Panc1 (cell line): ENCODE measurements around the gene EMID1. TPM values are rescaled to one million over a fixed set of nuclear protein-coding genes. Genes with fewer than 3 reads are reported as not detected.

Source experiments
- ATAC-seq: fragments of 200-7000 bp; cut with Tn5 transposase; 2 replicates; pipeline ENCODE4 v1.9.1; 2020; ENCODE audit warnings: mild to moderate bottlenecking, moderate library complexity
- BruUV-seq: library from RNA; stranded (reverse); fragments of 400-500 nt; replicated peaks from 2 replicates; lab custom pipeline; 2021; lab: Mats Ljungman, UMichigan
- CTCF ChIA-PET: fragments of 300-600 bp; sonication (Branson Sonifier 250); formaldehyde crosslinking; loops from one replicate; lab custom pipeline; 2022; ENCODE audit warnings: antibody characterized with exemption; lab: Charles Lee
- POLR2A ChIA-PET: fragments of 300-600 bp; sonication (Branson Sonifier 250); formaldehyde crosslinking; loops from one replicate; lab custom pipeline; 2022; ENCODE audit warnings: antibody characterized with exemption; lab: Charles Lee
- DNase-seq: peaks from one replicate; pipeline ENCODE4 v3.0.0-alpha.2; 2010; ENCODE audit warnings: low read depth, low spot score
- H3K27ac ChIP-seq: 2 replicates; pipeline ENCODE4 v1.5.1; 2011; ENCODE audit warnings: mild to moderate bottlenecking, low read length, inconsistent platforms
- H3K27me3 ChIP-seq: fragments of 200-500 bp; sonication (Bioruptor generic); 2 replicates; pipeline ENCODE4 v1.6.0; 2014; ENCODE audit warnings: low read length, inconsistent platforms; ENCODE audit not compliant: control insufficient read depth, insufficient read depth
- H3K36me3 ChIP-seq: fragments of 200-500 bp; sonication (Bioruptor generic); 2 replicates; pipeline ENCODE4 v1.5.1; 2014; ENCODE audit warnings: inconsistent platforms, mild to moderate bottlenecking, low read length, moderate library complexity; ENCODE audit not compliant: control insufficient read depth, insufficient read depth
- H3K4me1 ChIP-seq: 2 replicates; pipeline ENCODE4 v1.5.1; 2011; ENCODE audit warnings: inconsistent platforms, mild to moderate bottlenecking, low read length, moderate library complexity; ENCODE audit not compliant: control insufficient read depth, insufficient read depth
- H3K4me3 ChIP-seq, 2 experiments: 2 replicates each; pipeline ENCODE4 v1.5.1; 2011 to 2012; ENCODE audit warnings: low read depth in 2 of 2, low read length in 2 of 2, mild to moderate bottlenecking in 2 of 2, inconsistent platforms in 1 of 2, moderate library complexity in 1 of 2
- H3K9me3 ChIP-seq: fragments of 200-500 bp; sonication (Bioruptor generic); 2 replicates; pipeline ENCODE4 v1.5.1; 2014; ENCODE audit warnings: low read depth, mild to moderate bottlenecking, inconsistent platforms, low read length, moderate library complexity; ENCODE audit not compliant: control insufficient read depth, insufficient read depth
- CTCF ChIP-seq: fragments of 450-650 bp; IDR thresholded peaks from 2 replicates; pipeline ENCODE4 v1.5.1; 2017; ENCODE audit warnings: mild to moderate bottlenecking
- POLR2AphosphoS5 ChIP-seq: IDR thresholded peaks from 2 replicates; pipeline ENCODE4 v1.6.1; 2012; ENCODE audit warnings: mild to moderate bottlenecking, low read depth, low read length, moderate library complexity
- REST ChIP-seq, 2 experiments: IDR thresholded peaks; 2 replicates each; pipeline ENCODE4 v1.6.1; 2011 to 2012; ENCODE audit warnings: low read depth in 2 of 2, control low read depth in 1 of 2, low read length in 1 of 2, mild to moderate bottlenecking in 1 of 2, moderate library complexity in 1 of 2; ENCODE audit not compliant: insufficient read depth in 1 of 2
- SIN3A ChIP-seq: IDR thresholded peaks from 2 replicates; pipeline ENCODE4 v1.6.1; 2012; ENCODE audit warnings: low read depth, mild to moderate bottlenecking, low read length, moderate library complexity, borderline replicate concordance; ENCODE audit not compliant: insufficient read depth
- TCF7L2 ChIP-seq: IDR thresholded peaks from 2 replicates; pipeline ENCODE4 v1.6.1; 2011; ENCODE audit warnings: mild to moderate bottlenecking, low read depth, low read length, inconsistent platforms
- in situ Hi-C: cut with HindIII; loops from 2 replicates; pipeline ENCODE4 v1.10.0; 2016; ENCODE audit warnings: low sequenced_read_pairs, low pct_unique_long_range_greater_than_20kb
- intact Hi-C: fragments of 100-400 bp; cut with micrococcal nuclease; formaldehyde crosslinking; loops from one replicate; pipeline ENCODE4 v1.10.0; 2022; ENCODE audit not compliant: unreplicated experiment
- total RNA-seq: library from RNA; stranded (reverse); gene quantifications from one replicate; pipeline ENCODE4 v1.2.1, GENCODE V29; 2021; ENCODE audit not compliant: unreplicated experiment

The EMID1 gene
- total RNA-seq, 1 experiment from 2014 or later, result 1.1 TPM

DNA sequence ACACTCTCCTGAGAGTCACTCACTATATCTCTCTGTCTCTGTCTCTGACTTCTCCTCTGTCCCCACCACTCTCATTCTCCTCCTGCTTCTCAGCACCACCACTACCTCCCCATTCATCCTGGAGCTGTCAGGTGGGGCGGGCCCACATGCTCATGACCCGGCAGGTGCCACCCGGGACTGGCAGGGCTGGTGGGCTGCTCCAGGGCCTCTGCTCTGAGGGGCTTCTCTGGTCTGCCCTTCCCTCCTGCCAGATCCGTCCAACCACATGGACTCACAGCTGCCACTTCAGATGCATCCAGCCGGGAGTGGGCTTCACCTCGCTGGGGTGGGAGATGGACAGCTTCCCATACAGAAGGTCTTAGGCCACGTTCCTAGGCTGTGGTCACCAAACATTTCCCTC is 4.8 kb upstream of the EMID1 start:
- ChIA-PET POLR2A (interaction anchor here (0.5 kb wide), 1 partner anchor 22 kb away, joined by 12 read pairs; no protein-coding TSS in a partner anchor), CTCF (no interaction called here)
- no TSS peak for BruUV-seq
- in situ Hi-C loops (no loop called here), intact Hi-C loops (no loop called here)
- Histone ChIP-seq H3K4me1 (no peaks in the 10 kb centered on the region), H3K27me3 (no peaks in the 10 kb centered on the region), H3K27ac (no peak overlapping the region), H3K9me3 (no peaks in the 10 kb centered on the region), H3K36me3 (no peaks in the 10 kb centered on the region), H3K4me3 (no peak overlapping the region)
- ATAC-seq (no peak), DNase-seq (no peak)
- TF ChIP-seq CTCF, result no peak
- no peak for TF ChIP-seq POLR2AphosphoS5
- no peak for TF ChIP-seq REST (IDR thresholded peaks at IDR 0.05; ENCODE audit: insufficient read depth in 1 of 2, low read depth in 2 of 2, low read length in 1 of 2)
- TF ChIP-seq TCF7L2, result no peak
- no peak for TF ChIP-seq SIN3A

- Histone ChIP-seq H3K9me3 (no peaks in the 10 kb centered on the region), H3K36me3 (no peaks in the 10 kb centered on the region), H3K27me3 (no peaks in the 10 kb centered on the region; the same call in 1 of the 2 replicates), H3K27ac (no peak overlapping the region), H3K4me1 (peaks cover 3% of the 10 kb centered on the region; the same call in 1 of the 2 replicates), H3K4me3 (no peak overlapping the region)
- BruUV-seq, result no TSS peak
- ChIA-PET CTCF (interaction anchor here (0.5 kb wide), 1 partner anchor 40 kb away, joined by 7 read pairs; no protein-coding TSS in a partner anchor), POLR2A (interaction anchor here (0.5 kb wide), 1 partner anchor 48 kb away, joined by 3 read pairs; no protein-coding TSS in a partner anchor)
- TF ChIP-seq POLR2AphosphoS5 (no peak), SIN3A (no peak), REST (IDR thresholded peaks at IDR 0.05; ENCODE audit: insufficient read depth in 1 of 2, low read depth in 2 of 2, low read length in 1 of 2) (no peak), CTCF (no peak), TCF7L2 (no peak)
- DNase-seq, result no peak
- in situ Hi-C loops (no loop called here), intact Hi-C loops (no loop called here)
- no peak for ATAC-seq
These were observed 3.9 kb upstream of the EMID1 start for GRCh38 chr22:29201782-29202181.
